GM12873 (cell line): ENCODE data around the gene OTUD5.

Source experiments
- CTCF ChIP-seq: IDR thresholded peaks from 2 replicates; pipeline ENCODE4 v1.5.1; 2012; ENCODE audit warnings: low read depth, mild to moderate bottlenecking, moderate library complexity, low read length, control low read depth; ENCODE audit not compliant: insufficient read depth; ENCODE audit errors: missing control alignments

Gene OTUD5

GRCh38 chrX:48998391-48998790, 41.0 kb upstream of the OTUD5 start:
- peak; percentile 29 for TF ChIP-seq CTCF

GRCh38 chrX:48997865-48998264, 40.5 kb upstream of the OTUD5 start:
- TF ChIP-seq CTCF = no peak

- TF ChIP-seq CTCF = no peak
Measured at GRCh38 chrX:48997455-48997854, 40.0 kb upstream of the OTUD5 start.

- TF ChIP-seq CTCF = no peak
Measured at GRCh38 chrX:48996969-48997368, 39.6 kb upstream of the OTUD5 start.

GRCh38 chrX:48992341-48992740, 34.9 kb upstream of the OTUD5 start:
- TF ChIP-seq CTCF = no peak

- no peak for TF ChIP-seq CTCF
Measured at GRCh38 chrX:48989483-48989882, 32.1 kb upstream of the OTUD5 start.

- no peak for TF ChIP-seq CTCF
Measured at GRCh38 chrX:48983896-48984295, 26.5 kb upstream of the OTUD5 start.
